ENCODE data around the gene ISM1.

The ISM1 gene

GRCh38 chr20:13277663-13278295, 56.7 kb downstream of the ISM1 start:
- no peak overlapping the region for H3K9ac ChIP-seq (ENCODE audit: insufficient read length, low read depth)
- H3K27me3 ChIP-seq (ENCODE audit: insufficient read depth, insufficient read length): no peaks in the 10 kb centered on the region
- TF ChIP-seq ZNF274 (IDR thresholded peaks at IDR 0.05; ENCODE audit: low read depth, low read length) (no peak), YY1 (IDR thresholded peaks at IDR 0.05; ENCODE audit: insufficient read depth, insufficient read length) (no peak), SUZ12 (IDR thresholded peaks at IDR 0.05; ENCODE audit: extremely low read depth, insufficient read depth, insufficient read length) (no peak)
- no peak for DNase-seq (ENCODE audit: low read depth, low spot score)
- H3K4me3 ChIP-seq (ENCODE audit: insufficient read length, low read depth): no peak overlapping the region
- no peaks in the 10 kb centered on the region for H3K4me1 ChIP-seq (ENCODE audit: insufficient read depth, insufficient read length)
- no peaks in the 10 kb centered on the region; the same call in 1 of the 2 replicates for H3K9me3 ChIP-seq (ENCODE audit: insufficient read depth, low read length)
- H3K36me3 ChIP-seq (ENCODE audit: insufficient read depth, insufficient read length, low read length): no peaks in the 10 kb centered on the region

GRCh38 chr20:13278812-13279570, 57.9 kb downstream of the ISM1 start:
- no peak overlapping the region for H3K9ac ChIP-seq (ENCODE audit: insufficient read length, low read depth)
- no peaks in the 10 kb centered on the region for H3K4me1 ChIP-seq (ENCODE audit: insufficient read depth, insufficient read length)
- TF ChIP-seq SUZ12 (IDR thresholded peaks at IDR 0.05; ENCODE audit: extremely low read depth, insufficient read depth, insufficient read length) (no peak), YY1 (IDR thresholded peaks at IDR 0.05; ENCODE audit: insufficient read depth, insufficient read length) (no peak), ZNF274 (IDR thresholded peaks at IDR 0.05; ENCODE audit: low read depth, low read length) (no peak)
- H3K27me3 ChIP-seq (ENCODE audit: insufficient read depth, insufficient read length): no peaks in the 10 kb centered on the region
- H3K36me3 ChIP-seq (ENCODE audit: insufficient read depth, insufficient read length, low read length): no peaks in the 10 kb centered on the region
- no peak for DNase-seq (ENCODE audit: low read depth, low spot score)
- no peaks in the 10 kb centered on the region; the same call in 1 of the 2 replicates for H3K9me3 ChIP-seq (ENCODE audit: insufficient read depth, low read length)
- H3K4me3 ChIP-seq (ENCODE audit: insufficient read length, low read depth): no peak overlapping the region

GRCh38 chr20:13280609-13281324, 59.7 kb downstream of the ISM1 start:
- DNase-seq (ENCODE audit: low read depth, low spot score): no peak
- H3K36me3 ChIP-seq (ENCODE audit: insufficient read depth, insufficient read length, low read length): no peaks in the 10 kb centered on the region
- H3K9me3 ChIP-seq (ENCODE audit: insufficient read depth, low read length): no peaks in the 10 kb centered on the region; the same call in 1 of the 2 replicates
- H3K4me1 ChIP-seq (ENCODE audit: insufficient read depth, insufficient read length): no peaks in the 10 kb centered on the region
- H3K27me3 ChIP-seq (ENCODE audit: insufficient read depth, insufficient read length): no peaks in the 10 kb centered on the region
- no peak overlapping the region for H3K9ac ChIP-seq (ENCODE audit: insufficient read length, low read depth)
- TF ChIP-seq YY1 (IDR thresholded peaks at IDR 0.05; ENCODE audit: insufficient read depth, insufficient read length) (no peak), ZNF274 (IDR thresholded peaks at IDR 0.05; ENCODE audit: low read depth, low read length) (no peak), SUZ12 (IDR thresholded peaks at IDR 0.05; ENCODE audit: extremely low read depth, insufficient read depth, insufficient read length) (no peak)
- H3K4me3 ChIP-seq (ENCODE audit: insufficient read length, low read depth): no peak overlapping the region

- DNase-seq (ENCODE audit: low read depth, low spot score): no peak
- H3K36me3 ChIP-seq (ENCODE audit: insufficient read depth, insufficient read length, low read length): no peaks in the 10 kb centered on the region
- no peaks in the 10 kb centered on the region for H3K4me1 ChIP-seq (ENCODE audit: insufficient read depth, insufficient read length)
- TF ChIP-seq SUZ12 (IDR thresholded peaks at IDR 0.05; ENCODE audit: extremely low read depth, insufficient read depth, insufficient read length) (no peak), YY1 (IDR thresholded peaks at IDR 0.05; ENCODE audit: insufficient read depth, insufficient read length) (no peak), ZNF274 (IDR thresholded peaks at IDR 0.05; ENCODE audit: low read depth, low read length) (no peak)
- no peaks in the 10 kb centered on the region; the same call in 1 of the 2 replicates for H3K9me3 ChIP-seq (ENCODE audit: insufficient read depth, low read length)
- H3K27me3 ChIP-seq (ENCODE audit: insufficient read depth, insufficient read length): no peaks in the 10 kb centered on the region
- no peak overlapping the region for H3K4me3 ChIP-seq (ENCODE audit: insufficient read length, low read depth)
- no peak overlapping the region for H3K9ac ChIP-seq (ENCODE audit: insufficient read length, low read depth)
These were observed 63.1 kb downstream of the ISM1 start for GRCh38 chr20:13283869-13284829.

- no peak overlapping the region for H3K4me3 ChIP-seq (ENCODE audit: insufficient read length, low read depth)
- no peaks in the 10 kb centered on the region for H3K4me1 ChIP-seq (ENCODE audit: insufficient read depth, insufficient read length)
- no peak for DNase-seq (ENCODE audit: low read depth, low spot score)
- H3K27me3 ChIP-seq (ENCODE audit: insufficient read depth, insufficient read length): no peaks in the 10 kb centered on the region
- H3K36me3 ChIP-seq (ENCODE audit: insufficient read depth, insufficient read length, low read length): no peaks in the 10 kb centered on the region
- no peak overlapping the region for H3K9ac ChIP-seq (ENCODE audit: insufficient read length, low read depth)
- H3K9me3 ChIP-seq (ENCODE audit: insufficient read depth, low read length): no peaks in the 10 kb centered on the region; the same call in 1 of the 2 replicates
- no peak for TF ChIP-seq SUZ12 (IDR thresholded peaks at IDR 0.05; ENCODE audit: extremely low read depth, insufficient read depth, insufficient read length)
- TF ChIP-seq YY1 (IDR thresholded peaks at IDR 0.05; ENCODE audit: insufficient read depth, insufficient read length): no peak
- TF ChIP-seq ZNF274 (IDR thresholded peaks at IDR 0.05; ENCODE audit: low read depth, low read length): no peak
These were observed 63.8 kb downstream of the ISM1 start for GRCh38 chr20:13284830-13285229.

GRCh38 chr20:13285408-13285807, 64.3 kb downstream of the ISM1 start:
- H3K4me3 ChIP-seq (ENCODE audit: insufficient read length, low read depth): no peak overlapping the region
- DNase-seq (ENCODE audit: low read depth, low spot score): no peak
- H3K4me1 ChIP-seq (ENCODE audit: insufficient read depth, insufficient read length): no peaks in the 10 kb centered on the region
- H3K27me3 ChIP-seq (ENCODE audit: insufficient read depth, insufficient read length): no peaks in the 10 kb centered on the region
- no peaks in the 10 kb centered on the region for H3K36me3 ChIP-seq (ENCODE audit: insufficient read depth, insufficient read length, low read length)
- H3K9me3 ChIP-seq (ENCODE audit: insufficient read depth, low read length): no peaks in the 10 kb centered on the region; the same call in 1 of the 2 replicates
- TF ChIP-seq SUZ12 (IDR thresholded peaks at IDR 0.05; ENCODE audit: extremely low read depth, insufficient read depth, insufficient read length) (no peak), YY1 (IDR thresholded peaks at IDR 0.05; ENCODE audit: insufficient read depth, insufficient read length) (no peak), ZNF274 (IDR thresholded peaks at IDR 0.05; ENCODE audit: low read depth, low read length) (no peak)
- H3K9ac ChIP-seq (ENCODE audit: insufficient read length, low read depth): no peak overlapping the region
